ENCODE results near the gene MCM10. TPM values are rescaled to one million over a fixed set of nuclear protein-coding genes. Genes with fewer than 3 reads are reported as not detected.

The MCM10 gene
- total and polyA plus RNA-seq, 9 of the 15 experiments (the other 6 are each of a cell fraction or from before 2014, with no cell fraction given) = 10.4 to 68.1 (median 48.0) TPM

GRCh38 chr10:13206091-13206490, 44.7 kb downstream of the MCM10 start:
- in situ Hi-C loops (cut with MboI) (no loop called here), intact Hi-C loops (cut with micrococcal nuclease) (no loop called here)
- no peak overlapping the region for H3K9ac ChIP-seq (ENCODE audit: insufficient read depth in 1 of 2, low read depth in 2 of 2, low read length in 2 of 2)
- WGBS (ENCODE audit: insufficient coverage, low coverage, missing lambda C conversion rate) = 94% methylated on average over 8 of the region's 9 CpGs
- H3K79me2 ChIP-seq (ENCODE audit: control insufficient read depth, insufficient read depth, low read length) = no peaks in the 10 kb centered on the region
- ATAC-seq (no peak), DNase-seq (ENCODE audit: extremely low read depth in 1 of 4, low spot score in 3 of 4) (no peak), FAIRE-seq (no peak)
- H3K4me1 ChIP-seq (replicated peaks in 1 of 2; ENCODE audit: control insufficient read depth in 2 of 2, insufficient read depth in 2 of 2, low read length in 2 of 2) = no peaks in the 10 kb centered on the region
- no peak overlapping the region for H2AFZ ChIP-seq (ENCODE audit: low read depth, low read length)
- no peaks in the 10 kb centered on the region for H3K27me3 ChIP-seq (ENCODE audit: control insufficient read depth in 2 of 2, insufficient read depth in 2 of 2, low read length in 2 of 2)
- ChIA-PET POLR2A (no interaction called here), CTCF (ENCODE audit: low intra/inter-chr PET ratio) (interaction anchor here (0.7 to 1.1 kb wide), 2 partner anchors 146 to 235 kb away, joined by 5 read pairs; no protein-coding TSS in a partner anchor)
- peaks cover 86% of the 10 kb centered on the region; the same call in 2 of the 3 replicates for H3K36me3 ChIP-seq (ENCODE audit: control insufficient read depth, insufficient read depth, low read length)
- BruUV-seq (replicated peaks) = no TSS peak
- no peak overlapping the region for H3K4me2 ChIP-seq (ENCODE audit: insufficient read depth, low read length)
- no peak overlapping the region for H3K27ac ChIP-seq (ENCODE audit: extremely low read depth, low read depth, low read length)
- no peak overlapping the region for H3K4me3 ChIP-seq
- H4K20me1 ChIP-seq (replicated peaks; ENCODE audit: control insufficient read depth, insufficient read depth, low read length) = no peaks in the 10 kb centered on the region
- no peak for TF ChIP-seq ZKSCAN8 (CRISPR knock-in tag; IDR thresholded peaks at IDR 0.05)
- no peak for TF ChIP-seq AFF1 (IDR thresholded peaks at IDR 0.05; ENCODE audit: low read depth in 1 of 2, partially characterized antibody in 2 of 2)
- no peaks in the 10 kb centered on the region for H3K9me1 ChIP-seq (ENCODE audit: control insufficient read depth, insufficient read depth, low read length)
- no peaks in the 10 kb centered on the region for H3K9me3 ChIP-seq (replicated peaks; ENCODE audit: control insufficient read depth, insufficient read depth, low read depth, low read length)

Measured in K562 (cell line).